Peyer's patch (tissue), 4 donors: ENCODE measurements around the gene VAV1.

ENCODE experiments used
- POLR2A ChIP-seq, 2 donors: fragments of 450-650 bp; IDR thresholded peaks; one replicate each; pipeline ENCODE4 v1.5.1; 2017; ENCODE audit warnings: antibody characterized with exemption in 2 of 2, mild to moderate bottlenecking in 2 of 2, moderate library complexity in 2 of 2
- TF ChIP-seq, protein P1 (sequence below), 6 experiments: fragments of 450-650 bp in 4 of 6; fragments of 200-600 bp in 2 of 6; sonication (generic) in 1 of 6; IDR thresholded peaks; one replicate each; pipeline ENCODE4 v1.5.1; 2017 to 2019; ENCODE audit warnings: antibody characterized with exemption in 6 of 6, mild to moderate bottlenecking in 3 of 6, moderate library complexity in 1 of 6

GRCh38 chr19:6737284-6737872, 35.1 kb upstream of the VAV1 start, which contains the start of gene GPR108:
- TF ChIP-seq, protein P1, sequence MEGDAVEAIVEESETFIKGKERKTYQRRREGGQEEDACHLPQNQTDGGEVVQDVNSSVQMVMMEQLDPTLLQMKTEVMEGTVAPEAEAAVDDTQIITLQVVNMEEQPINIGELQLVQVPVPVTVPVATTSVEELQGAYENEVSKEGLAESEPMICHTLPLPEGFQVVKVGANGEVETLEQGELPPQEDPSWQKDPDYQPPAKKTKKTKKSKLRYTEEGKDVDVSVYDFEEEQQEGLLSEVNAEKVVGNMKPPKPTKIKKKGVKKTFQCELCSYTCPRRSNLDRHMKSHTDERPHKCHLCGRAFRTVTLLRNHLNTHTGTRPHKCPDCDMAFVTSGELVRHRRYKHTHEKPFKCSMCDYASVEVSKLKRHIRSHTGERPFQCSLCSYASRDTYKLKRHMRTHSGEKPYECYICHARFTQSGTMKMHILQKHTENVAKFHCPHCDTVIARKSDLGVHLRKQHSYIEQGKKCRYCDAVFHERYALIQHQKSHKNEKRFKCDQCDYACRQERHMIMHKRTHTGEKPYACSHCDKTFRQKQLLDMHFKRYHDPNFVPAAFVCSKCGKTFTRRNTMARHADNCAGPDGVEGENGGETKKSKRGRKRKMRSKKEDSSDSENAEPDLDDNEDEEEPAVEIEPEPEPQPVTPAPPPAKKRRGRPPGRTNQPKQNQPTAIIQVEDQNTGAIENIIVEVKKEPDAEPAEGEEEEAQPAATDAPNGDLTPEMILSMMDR (IDR thresholded peaks at IDR 0.05), result no peak
- peak; percentile 39 to 60 for TF ChIP-seq POLR2A (IDR thresholded peaks at IDR 0.05)
